Lower lobe of right lung (tissue), 2 donors: ENCODE measurements around the gene NOX5. TPM values are rescaled to one million over a fixed set of nuclear protein-coding genes. Genes with fewer than 3 reads are reported as not detected.
A peak's percentile ranks its signal among the peaks of the same experiment; 100 is the strongest.

Experiments
- ATAC-seq, 2 donors: fragments of 200-7000 bp; cut with Tn5 transposase; one replicate each; pipeline ENCODE4 v1.9.1; 2020 to 2022; ENCODE audit warnings: mild to moderate bottlenecking in 2 of 2, moderate library complexity in 2 of 2
- DNase-seq: peaks from one replicate; pipeline ENCODE4 v3.0.0-alpha.2; 2020
- H3K27ac ChIP-seq: fragments of 200-600 bp; one replicate; pipeline ENCODE4 v1.8.0; 2022
- H3K27me3 ChIP-seq: fragments of 200-600 bp; one replicate; pipeline ENCODE4 v1.8.0; 2022; ENCODE audit warnings: low read depth
- H3K36me3 ChIP-seq: fragments of 200-600 bp; one replicate; pipeline ENCODE4 v1.8.0; 2022; ENCODE audit warnings: mild to moderate bottlenecking
- H3K4me1 ChIP-seq: fragments of 200-600 bp; one replicate; pipeline ENCODE4 v1.8.0; 2022
- H3K4me3 ChIP-seq: fragments of 200-600 bp; one replicate; pipeline ENCODE4 v1.8.0; 2022; ENCODE audit warnings: mild to moderate bottlenecking
- H3K9me3 ChIP-seq: fragments of 200-600 bp; one replicate; pipeline ENCODE4 v1.8.0; 2022
- intact Hi-C: fragments of 100-400 bp; cut with DNase I; formaldehyde crosslinking; loops from one replicate; pipeline ENCODE4 v1.11.0; 2022
- total RNA-seq: library from RNA; stranded (reverse); fragmentation: NEBNext Ultra II Directional; extraction: Animal tissue kit (Norgen Biotek cat#: 25700); gene quantifications from one replicate; pipeline ENCODE4 v1.2.1, GENCODE V29; 2021
- TF ChIP-seq, protein P1 (sequence below): fragments of 200-600 bp; IDR thresholded peaks from one replicate; pipeline ENCODE4 v1.8.0; 2022; ENCODE audit warnings: antibody characterized with exemption, mild to moderate bottlenecking
- donor health status: DM: no; HTN: yes; CAD: no; lungs with severe emphysema.

Gene NOX5
- total RNA-seq, 1 donor from 2014 or later, result not detected

DNA sequence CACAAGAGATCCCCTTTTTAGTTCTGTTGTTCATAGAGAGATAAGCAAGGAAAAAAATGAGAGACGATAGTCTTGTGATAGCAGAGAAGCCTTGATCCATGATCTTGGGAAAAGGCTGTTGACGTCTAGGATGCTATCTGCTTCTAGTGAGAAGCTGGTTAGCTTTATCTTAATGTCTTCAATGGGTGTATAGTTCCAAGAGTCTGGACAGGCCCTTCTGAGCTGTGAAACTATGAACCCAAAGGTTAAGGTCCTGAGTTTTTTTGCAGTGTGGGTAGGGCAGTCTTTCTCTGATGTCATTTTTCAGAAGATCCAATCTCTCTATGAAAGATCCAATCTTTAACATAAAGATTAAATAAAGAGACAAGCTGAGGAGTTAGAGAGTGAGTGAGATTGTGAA, 10.5 kb upstream of the NOX5 start:
- H3K27ac ChIP-seq, result no peak overlapping the region
- no peak overlapping the region for H3K4me3 ChIP-seq
- H3K4me1 ChIP-seq, result no peaks in the 10 kb centered on the region
- H3K9me3 ChIP-seq, result peaks cover 19% of the 10 kb centered on the region
- DNase-seq, result no peak
- intact Hi-C loops, result no loop called here
- TF ChIP-seq, protein P1, sequence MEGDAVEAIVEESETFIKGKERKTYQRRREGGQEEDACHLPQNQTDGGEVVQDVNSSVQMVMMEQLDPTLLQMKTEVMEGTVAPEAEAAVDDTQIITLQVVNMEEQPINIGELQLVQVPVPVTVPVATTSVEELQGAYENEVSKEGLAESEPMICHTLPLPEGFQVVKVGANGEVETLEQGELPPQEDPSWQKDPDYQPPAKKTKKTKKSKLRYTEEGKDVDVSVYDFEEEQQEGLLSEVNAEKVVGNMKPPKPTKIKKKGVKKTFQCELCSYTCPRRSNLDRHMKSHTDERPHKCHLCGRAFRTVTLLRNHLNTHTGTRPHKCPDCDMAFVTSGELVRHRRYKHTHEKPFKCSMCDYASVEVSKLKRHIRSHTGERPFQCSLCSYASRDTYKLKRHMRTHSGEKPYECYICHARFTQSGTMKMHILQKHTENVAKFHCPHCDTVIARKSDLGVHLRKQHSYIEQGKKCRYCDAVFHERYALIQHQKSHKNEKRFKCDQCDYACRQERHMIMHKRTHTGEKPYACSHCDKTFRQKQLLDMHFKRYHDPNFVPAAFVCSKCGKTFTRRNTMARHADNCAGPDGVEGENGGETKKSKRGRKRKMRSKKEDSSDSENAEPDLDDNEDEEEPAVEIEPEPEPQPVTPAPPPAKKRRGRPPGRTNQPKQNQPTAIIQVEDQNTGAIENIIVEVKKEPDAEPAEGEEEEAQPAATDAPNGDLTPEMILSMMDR, result no peak
- ATAC-seq, result no peak
- no peaks in the 10 kb centered on the region for H3K27me3 ChIP-seq
- H3K36me3 ChIP-seq, result no peaks in the 10 kb centered on the region

DNA sequence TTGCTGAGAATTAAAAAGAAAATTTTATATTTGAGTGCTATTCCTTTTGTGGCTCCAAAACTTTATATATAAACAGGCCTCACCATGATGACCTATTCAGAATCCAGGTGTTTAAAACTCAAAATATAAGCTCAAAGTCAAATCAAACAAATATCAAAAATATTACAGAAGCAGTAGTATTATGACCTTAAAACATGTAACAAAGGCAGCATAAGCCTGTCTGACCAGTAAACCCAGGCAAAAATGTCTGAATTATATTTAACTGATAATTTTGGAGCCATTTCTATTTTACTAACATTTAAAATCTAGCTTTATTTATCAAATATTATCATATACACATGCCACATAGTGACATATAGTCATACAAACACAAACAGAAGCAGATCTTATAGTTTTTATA, 6.4 kb upstream of the NOX5 start:
- ATAC-seq (no peak), DNase-seq (no peak)
- H3K4me3 ChIP-seq, result no peak overlapping the region
- H3K27me3 ChIP-seq, result no peaks in the 10 kb centered on the region
- intact Hi-C loops, result no loop called here
- TF ChIP-seq, protein P1, result no peak
- H3K27ac ChIP-seq, result no peak overlapping the region
- no peaks in the 10 kb centered on the region for H3K4me1 ChIP-seq
- no peaks in the 10 kb centered on the region for H3K36me3 ChIP-seq
- H3K9me3 ChIP-seq, result peaks cover 20% of the 10 kb centered on the region

DNA sequence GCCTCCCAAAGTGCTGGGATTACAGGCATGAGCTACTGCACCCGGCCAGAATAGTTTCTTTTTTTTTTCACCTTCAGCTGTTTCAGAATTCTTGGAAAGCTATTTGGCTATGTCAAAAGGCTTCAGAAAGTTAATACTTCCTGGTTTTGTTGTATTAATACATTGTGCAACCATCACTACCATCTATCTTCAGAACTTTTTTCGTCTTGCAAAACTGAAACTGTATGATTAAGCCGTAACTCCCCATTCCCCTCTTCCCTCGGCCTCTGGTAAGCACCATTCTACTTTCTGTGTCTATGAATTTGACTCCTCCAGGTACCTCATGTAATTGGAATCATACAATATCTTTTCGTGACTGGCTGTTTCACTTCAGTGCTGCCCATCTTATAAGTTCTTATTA, 5.2 kb upstream of the NOX5 start:
- Histone ChIP-seq H3K9me3 (peaks cover 20% of the 10 kb centered on the region), H3K27me3 (no peaks in the 10 kb centered on the region), H3K4me1 (no peaks in the 10 kb centered on the region), H3K36me3 (no peaks in the 10 kb centered on the region), H3K27ac (no peak overlapping the region), H3K4me3 (no peak overlapping the region)
- TF ChIP-seq, protein P1, result no peak
- ATAC-seq, result peak; percentile 58 to 65
- intact Hi-C loops, result no loop called here
- no peak for DNase-seq

DNA sequence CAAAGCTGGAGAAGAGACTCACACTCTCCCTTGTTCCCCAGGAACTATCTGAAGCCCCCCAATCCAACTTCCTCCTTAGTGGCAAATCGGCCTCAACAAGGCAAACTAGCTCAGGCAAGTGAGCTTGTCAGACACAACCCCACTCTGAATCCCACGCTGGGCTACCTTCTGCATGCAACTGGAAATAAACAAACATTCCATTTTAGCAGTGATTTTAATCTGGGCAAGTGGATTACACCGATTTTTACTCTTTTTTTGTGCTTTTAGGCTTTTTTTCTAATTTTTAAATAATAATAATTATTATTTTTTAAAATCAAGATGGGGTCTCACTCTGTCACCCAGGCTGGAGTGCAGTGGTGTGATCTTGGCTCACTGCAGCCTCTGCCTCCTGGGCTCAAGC, 2.9 kb upstream of the NOX5 start:
- Histone ChIP-seq H3K9me3 (peaks cover 20% of the 10 kb centered on the region), H3K27ac (no peak overlapping the region), H3K4me1 (no peaks in the 10 kb centered on the region), H3K27me3 (no peaks in the 10 kb centered on the region), H3K36me3 (no peaks in the 10 kb centered on the region), H3K4me3 (no peak overlapping the region)
- DNase-seq, result no peak
- TF ChIP-seq, protein P1, result no peak
- intact Hi-C loops, result no loop called here
- no peak for ATAC-seq

DNA sequence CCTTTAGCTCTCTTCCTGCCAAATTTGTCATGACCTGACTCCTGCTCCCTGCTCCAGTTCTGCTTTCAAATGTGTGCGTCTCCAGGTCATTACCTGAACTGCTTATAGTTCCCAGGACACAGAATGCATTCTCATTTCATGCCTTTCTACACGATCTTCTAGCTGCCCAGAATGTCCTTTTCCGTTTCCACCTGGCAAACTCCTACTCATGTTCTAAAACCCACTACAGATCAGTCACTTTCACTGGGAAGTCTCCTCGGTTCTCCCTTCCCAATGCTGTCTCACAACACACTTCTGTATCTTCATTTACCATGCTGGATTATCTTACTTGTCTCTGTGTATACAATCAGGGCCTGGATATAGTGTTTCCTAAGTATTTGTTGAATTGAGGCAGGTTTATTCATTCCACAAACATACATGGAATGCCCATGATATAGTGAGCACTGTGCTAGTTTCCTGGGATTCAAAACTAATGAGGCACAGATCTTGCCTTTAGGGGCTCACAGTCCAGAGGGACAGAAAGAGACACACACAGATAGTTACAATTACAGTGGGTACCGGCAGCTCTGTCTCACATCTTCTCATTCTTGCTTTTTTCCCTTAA, 1.6 kb upstream of the NOX5 start:
- peaks cover 13% of the 10 kb centered on the region for H3K9me3 ChIP-seq
- no peaks in the 10 kb centered on the region for H3K36me3 ChIP-seq
- DNase-seq (no peak), ATAC-seq (no peak)
- H3K4me1 ChIP-seq, result no peaks in the 10 kb centered on the region
- intact Hi-C loops, result no loop called here
- TF ChIP-seq, protein P1, result no peak
- no peak overlapping the region for H3K4me3 ChIP-seq
- H3K27ac ChIP-seq, result no peak overlapping the region
- no peaks in the 10 kb centered on the region for H3K27me3 ChIP-seq
